Endothelial cell (in vitro differentiated cells): ENCODE measurements around the gene ITLN1. TPM values are rescaled to one million over a fixed set of nuclear protein-coding genes. Genes with fewer than 3 reads are reported as not detected.

ENCODE experiments used
- DNase-seq: peaks from one replicate; pipeline ENCODE4 v3.0.0; 2021; ENCODE audit warnings: low spot score
- H3K27ac Mint-ChIP-seq: one replicate; pipeline ENCODE4 v1.8.0; 2021; ENCODE audit warnings: mixed read lengths, inconsistent platforms; ENCODE audit not compliant: unreplicated experiment
- H3K27me3 Mint-ChIP-seq: one replicate; pipeline ENCODE4 v1.8.0; 2021; ENCODE audit warnings: mild to moderate bottlenecking, moderate library complexity, mixed read lengths, inconsistent platforms; ENCODE audit not compliant: unreplicated experiment
- H3K36me3 Mint-ChIP-seq: one replicate; pipeline ENCODE4 v1.8.0; 2021; ENCODE audit warnings: mild to moderate bottlenecking, low read depth, mixed read lengths, inconsistent platforms; ENCODE audit not compliant: unreplicated experiment
- H3K4me1 Mint-ChIP-seq: one replicate; pipeline ENCODE4 v1.8.0; 2021; ENCODE audit warnings: mild to moderate bottlenecking, mixed read lengths, inconsistent platforms; ENCODE audit not compliant: unreplicated experiment
- H3K4me3 Mint-ChIP-seq: one replicate; pipeline ENCODE4 v1.8.0; 2021; ENCODE audit warnings: mild to moderate bottlenecking, mixed read lengths, inconsistent platforms; ENCODE audit not compliant: unreplicated experiment
- H3K9me3 Mint-ChIP-seq: one replicate; pipeline ENCODE4 v1.8.0; 2021; ENCODE audit warnings: mixed read lengths, inconsistent platforms; ENCODE audit not compliant: unreplicated experiment
- CTCF ChIP-seq: fragments of 200-600 bp; sonication (generic); IDR thresholded peaks from one replicate; pipeline ENCODE4 v1.5.0; 2021; ENCODE audit warnings: antibody characterized with exemption; ENCODE audit not compliant: unreplicated experiment
- total RNA-seq: library from RNA; stranded (reverse); fragmentation: NEBNext Ultra II Directional; extraction: Animal tissue kit (Norgen Biotek cat#: 25700); gene quantifications from one replicate; pipeline ENCODE4 v1.2.1, GENCODE V29; 2021; ENCODE audit not compliant: unreplicated experiment

The ITLN1 gene
- total RNA-seq, 1 donor from 2014 or later: not detected

GRCh38 chr1:160836981-160837557, 47.9 kb downstream of the ITLN1 start:
- Mint-ChIP-seq H3K36me3 (no peaks in the 10 kb centered on the region), H3K27ac (peak overlapping the region; percentile 43), H3K9me3 (no peaks in the 10 kb centered on the region), H3K4me1 (peaks cover 33% of the 10 kb centered on the region), H3K4me3 (no peak overlapping the region), H3K27me3 (peaks cover 2% of the 10 kb centered on the region)
- DNase-seq: no peak
- no peak for TF ChIP-seq CTCF

GRCh38 chr1:160836561-160836960, 48.4 kb downstream of the ITLN1 start:
- H3K9me3 Mint-ChIP-seq: no peaks in the 10 kb centered on the region
- H3K27me3 Mint-ChIP-seq: peaks cover 2% of the 10 kb centered on the region
- peak overlapping the region; percentile 43 for H3K27ac Mint-ChIP-seq
- no peaks in the 10 kb centered on the region for H3K36me3 Mint-ChIP-seq
- H3K4me1 Mint-ChIP-seq: peaks cover 33% of the 10 kb centered on the region
- no peak for TF ChIP-seq CTCF
- H3K4me3 Mint-ChIP-seq: no peak overlapping the region
- DNase-seq: no peak

- Mint-ChIP-seq H3K36me3 (no peaks in the 10 kb centered on the region), H3K9me3 (no peaks in the 10 kb centered on the region), H3K4me3 (no peak overlapping the region), H3K27me3 (peaks cover 2% of the 10 kb centered on the region), H3K4me1 (peaks cover 33% of the 10 kb centered on the region), H3K27ac (no peak overlapping the region)
- TF ChIP-seq CTCF: no peak
- DNase-seq: no peak
These were observed 49.2 kb downstream of the ITLN1 start for GRCh38 chr1:160835751-160836150.

GRCh38 chr1:160834945-160835565, 49.9 kb downstream of the ITLN1 start:
- Mint-ChIP-seq H3K27me3 (peaks cover 2% of the 10 kb centered on the region), H3K9me3 (no peaks in the 10 kb centered on the region), H3K4me3 (no peak overlapping the region), H3K4me1 (peaks cover 35% of the 10 kb centered on the region), H3K36me3 (no peaks in the 10 kb centered on the region), H3K27ac (no peak overlapping the region)
- DNase-seq: peak; percentile 58
- peak; percentile 87 for TF ChIP-seq CTCF
